Gastrocnemius medialis (tissue), 4 donors: ENCODE data around the gene LZTS2. TPM values are rescaled to one million over a fixed set of nuclear protein-coding genes. Genes with fewer than 3 reads are reported as not detected.

Experiments used
- ATAC-seq, 2 donors: fragments of 150-250 bp; one replicate each; pipeline ENCODE4 v1.9.1; 2016
- DNase-seq, 2 donors: peaks; one replicate each; pipeline ENCODE4 v3.0.0-alpha.2; 2019
- H3K27ac ChIP-seq, 4 donors: fragments of 200-600 bp; sonication (generic); 1 replicate in 1 of 4; 2 replicates in 3 of 4; pipeline ENCODE4 v1.5.1; 2016 to 2018; ENCODE audit warnings: mild to moderate bottlenecking in 2 of 4, moderate library complexity in 1 of 4
- H3K27me3 ChIP-seq, 3 donors: fragments of 200-600 bp; sonication (generic) in 2 of 3; 1 replicate in 1 of 3; 2 replicates in 2 of 3; pipeline versions ENCODE4 v1.5.1 to v1.6.0; 2016 to 2019; ENCODE audit warnings: mild to moderate bottlenecking in 1 of 3, moderate library complexity in 1 of 3
- H3K36me3 ChIP-seq, 2 donors: fragments of 200-600 bp; sonication (generic) in 1 of 2; one replicate each; pipeline ENCODE4 v1.5.1; 2017 to 2018
- H3K4me1 ChIP-seq, 2 donors: fragments of 200-600 bp; sonication (generic) in 1 of 2; one replicate each; pipeline ENCODE4 v1.5.1; 2016 to 2017; ENCODE audit warnings: mild to moderate bottlenecking in 2 of 2
- H3K4me3 ChIP-seq, 4 donors: fragments of 200-600 bp; sonication (generic) in 3 of 4; 1 replicate in 1 of 4; 2 replicates in 3 of 4; pipeline ENCODE4 v1.5.1; 2016 to 2019; ENCODE audit warnings: mild to moderate bottlenecking in 2 of 4
- H3K9me3 ChIP-seq, 3 donors: fragments of 200-600 bp; sonication (generic) in 2 of 3; 1 replicate in 1 of 3; 2 replicates in 2 of 3; pipeline ENCODE4 v1.5.1; 2016 to 2019
- CTCF ChIP-seq, 5 experiments: fragments of 450-650 bp in 3 of 5; fragments of 200-600 bp in 2 of 5; sonication (generic) in 2 of 5; IDR thresholded peaks in 4 of 5; conservative IDR thresholded peaks in 1 of 5; 1 replicate in 4 of 5; 2 replicates in 1 of 5; pipeline ENCODE4 v1.5.1; 2016 to 2019; ENCODE audit warnings: antibody characterized with exemption in 5 of 5, mild to moderate bottlenecking in 3 of 5, moderate library complexity in 3 of 5
- POLR2A ChIP-seq, 2 donors: fragments of 450-650 bp; IDR thresholded peaks; one replicate each; pipeline ENCODE4 v1.6.1; 2017; ENCODE audit warnings: antibody characterized with exemption in 2 of 2, mild to moderate bottlenecking in 2 of 2, moderate library complexity in 2 of 2
- in situ Hi-C, 4 donors: fragments of 200-750 bp; cut with MboI; loops; one replicate each; pipeline versions ENCODE4 v1.15.0 to v1.8.0; 2017; ENCODE audit warnings: low sequenced_read_pairs in 4 of 4
- intact Hi-C: fragments of 100-400 bp; cut with DNase I; formaldehyde crosslinking; loops from one replicate; pipeline ENCODE4 v1.15.1; 2023; ENCODE audit warnings: low total_unique reads
- total RNA-seq, 4 donors: library from RNA; depleted of rRNA; stranded (reverse); fragments of >200 nt; gene quantifications; one replicate each; pipeline versions ENCODE4 v1.1.0 to v1.2.3, GENCODE V29; 2016

The LZTS2 gene
- total RNA-seq, 4 donors from 2014 or later = 22.5 to 44.7 (median 26.7) TPM

GRCh38 chr10:100984672-100985177 lies 14.9 kb upstream of the LZTS2 start:
- no peak for TF ChIP-seq POLR2A (IDR thresholded peaks at IDR 0.05)
- no peak for TF ChIP-seq CTCF (IDR thresholded peaks at IDR 0.05 in 4 of 5, conservative IDR thresholded peaks at IDR 0.05 in 1 of 5)
- DNase-seq = peak in 1 of 2 donors; percentile 8
- no peak overlapping the region for H3K27ac ChIP-seq
- peaks cover 0 to 41% of the 10 kb centered on the region in 2 donors for H3K36me3 ChIP-seq
- H3K27me3 ChIP-seq = no peaks in the 10 kb centered on the region
- in situ Hi-C loops (no loop called here), intact Hi-C loops (no loop called here)
- no peak for ATAC-seq
- H3K4me1 ChIP-seq = peaks cover 29 to 31% of the 10 kb centered on the region in 2 donors
- no peak overlapping the region for H3K4me3 ChIP-seq
- no peaks in the 10 kb centered on the region for H3K9me3 ChIP-seq

- no peak for ATAC-seq
- in situ Hi-C loops = no loop called here
- no peak for DNase-seq
- H3K4me1 ChIP-seq = peaks cover 31 to 37% of the 10 kb centered on the region in 2 donors
- TF ChIP-seq CTCF (IDR thresholded peaks at IDR 0.05 in 4 of 5, conservative IDR thresholded peaks at IDR 0.05 in 1 of 5) = no peak
- H3K36me3 ChIP-seq = peaks cover 0 to 38% of the 10 kb centered on the region in 2 donors
- no peak overlapping the region for H3K27ac ChIP-seq
- no peaks in the 10 kb centered on the region for H3K9me3 ChIP-seq
- no peak overlapping the region for H3K4me3 ChIP-seq
- H3K27me3 ChIP-seq = no peaks in the 10 kb centered on the region
- intact Hi-C loops = no loop called here
Observed at GRCh38 chr10:100985336-100985735, 14.3 kb upstream of the LZTS2 start.

- Histone ChIP-seq H3K9me3 (no peaks in the 10 kb centered on the region), H3K4me3 (peak overlapping the region; percentile 78 to 96 (median 90)), H3K27me3 (no peaks in the 10 kb centered on the region), H3K4me1 (peaks cover 32 to 37% of the 10 kb centered on the region in 2 donors), H3K36me3 (peaks cover 0 to 38% of the 10 kb centered on the region in 2 donors), H3K27ac (peak overlapping the region; percentile 79 to 91 (median 84))
- intact Hi-C loops = no loop called here
- ATAC-seq (no peak), DNase-seq (no peak)
- TF ChIP-seq POLR2A (IDR thresholded peaks at IDR 0.05) = no peak
- in situ Hi-C loops = no loop called here
Observed at GRCh38 chr10:100986623-100986951, 13.0 kb upstream of the LZTS2 start.

GRCh38 chr10:100986952-100987684 lies 12.5 kb upstream of the LZTS2 start, which contains the start of the genes MRPL43 and TWNK:
Gene MRPL43, minus strand, starts transcription at chr10:100987497. Its CDS starts 54 bp downstream, at chr10:100987443.
Gene TWNK, plus strand, starts transcription at chr10:100987543. Its CDS starts 668 bp downstream, at chr10:100988211.
- intact Hi-C loops = no loop called here
- in situ Hi-C loops = no loop called here
- ATAC-seq = peak; percentile 95
- no peak for TF ChIP-seq CTCF (IDR thresholded peaks at IDR 0.05 in 4 of 5, conservative IDR thresholded peaks at IDR 0.05 in 1 of 5)
- peak; percentile 43 to 51 for TF ChIP-seq POLR2A (IDR thresholded peaks at IDR 0.05)
- Histone ChIP-seq H3K9me3 (no peaks in the 10 kb centered on the region), H3K4me3 (peak within 1 kb of the TSS; percentile 78 to 96 (median 90)), H3K27me3 (no peaks in the 10 kb centered on the region), H3K27ac (peak within 1 kb of the TSS; percentile 79 to 91 (median 84)), H3K36me3 (peaks cover 0 to 37% of the 10 kb centered on the region in 2 donors), H3K4me1 (peaks cover 32 to 37% of the 10 kb centered on the region in 2 donors)
- DNase-seq = peak; percentile 70 to 77

GRCh38 chr10:100987685-100988049 lies 11.9 kb upstream of the LZTS2 start:
- Histone ChIP-seq H3K36me3 (peaks cover 0 to 37% of the 10 kb centered on the region in 2 donors), H3K27me3 (no peaks in the 10 kb centered on the region), H3K27ac (peak overlapping the region; percentile 79 to 91 (median 84)), H3K4me1 (peaks cover 32 to 37% of the 10 kb centered on the region in 2 donors), H3K9me3 (no peaks in the 10 kb centered on the region), H3K4me3 (peak overlapping the region; percentile 78 to 96 (median 90))
- in situ Hi-C loops = no loop called here
- DNase-seq = no peak
- intact Hi-C loops = no loop called here
- TF ChIP-seq CTCF (IDR thresholded peaks at IDR 0.05 in 4 of 5, conservative IDR thresholded peaks at IDR 0.05 in 1 of 5) (no peak), POLR2A (IDR thresholded peaks at IDR 0.05) (peak in 1 of 2 donors; percentile 6)
- ATAC-seq = no peak
